GM12872 (cell line): ENCODE results near the gene BRD3OS.

Experiments
- CTCF ChIP-seq: IDR thresholded peaks from 3 replicates; pipeline ENCODE4 v1.5.1; 2011; ENCODE audit warnings: low read depth, mild to moderate bottlenecking, low read length, moderate library complexity; ENCODE audit not compliant: insufficient read depth

Gene BRD3OS

GRCh38 chr9:133979273-133979920 lies 45.9 kb upstream of the BRD3OS start:
- TF ChIP-seq CTCF: no peak

GRCh38 chr9:133979921-133980863 lies 45.1 kb upstream of the BRD3OS start:
- TF ChIP-seq CTCF: no peak

DNA sequence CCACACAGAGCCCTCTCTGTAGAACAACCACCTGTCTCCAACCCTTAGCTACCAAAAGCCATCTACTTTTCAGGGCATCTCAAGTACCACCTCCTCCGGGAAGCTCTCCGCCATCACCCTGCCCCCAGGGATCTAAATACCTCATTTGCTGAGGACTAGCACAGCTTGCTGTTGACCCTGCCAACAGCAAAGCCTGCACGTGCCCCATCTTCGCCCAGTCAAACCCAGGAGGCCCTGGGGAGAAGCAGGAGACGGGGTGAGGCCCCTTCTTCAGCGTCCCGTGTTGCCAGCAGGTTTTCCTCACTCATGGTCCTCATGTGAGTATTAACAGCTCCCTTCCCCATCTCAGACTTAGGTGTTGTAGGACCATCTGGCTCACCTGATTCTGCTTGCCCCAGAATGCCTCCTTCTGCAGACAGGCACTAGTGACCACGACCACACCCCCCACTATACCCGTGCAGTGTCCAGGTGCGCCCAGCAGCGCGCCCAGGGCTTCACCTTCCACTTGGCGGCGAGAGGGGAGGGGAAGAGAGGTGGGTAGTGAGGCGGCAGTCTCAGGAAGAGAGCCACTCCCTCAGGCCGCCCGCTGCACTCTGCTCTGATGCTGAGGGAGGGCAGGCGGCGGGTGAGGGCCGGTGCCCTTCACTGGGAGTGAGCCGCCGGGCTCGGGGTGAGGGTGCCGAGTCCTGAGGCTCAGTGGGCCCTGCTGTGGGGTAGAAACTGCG lies 44.3 kb upstream of the BRD3OS start:
- no peak for TF ChIP-seq CTCF

GRCh38 chr9:133981589-133981957 lies 43.7 kb upstream of the BRD3OS start:
- no peak for TF ChIP-seq CTCF

DNA sequence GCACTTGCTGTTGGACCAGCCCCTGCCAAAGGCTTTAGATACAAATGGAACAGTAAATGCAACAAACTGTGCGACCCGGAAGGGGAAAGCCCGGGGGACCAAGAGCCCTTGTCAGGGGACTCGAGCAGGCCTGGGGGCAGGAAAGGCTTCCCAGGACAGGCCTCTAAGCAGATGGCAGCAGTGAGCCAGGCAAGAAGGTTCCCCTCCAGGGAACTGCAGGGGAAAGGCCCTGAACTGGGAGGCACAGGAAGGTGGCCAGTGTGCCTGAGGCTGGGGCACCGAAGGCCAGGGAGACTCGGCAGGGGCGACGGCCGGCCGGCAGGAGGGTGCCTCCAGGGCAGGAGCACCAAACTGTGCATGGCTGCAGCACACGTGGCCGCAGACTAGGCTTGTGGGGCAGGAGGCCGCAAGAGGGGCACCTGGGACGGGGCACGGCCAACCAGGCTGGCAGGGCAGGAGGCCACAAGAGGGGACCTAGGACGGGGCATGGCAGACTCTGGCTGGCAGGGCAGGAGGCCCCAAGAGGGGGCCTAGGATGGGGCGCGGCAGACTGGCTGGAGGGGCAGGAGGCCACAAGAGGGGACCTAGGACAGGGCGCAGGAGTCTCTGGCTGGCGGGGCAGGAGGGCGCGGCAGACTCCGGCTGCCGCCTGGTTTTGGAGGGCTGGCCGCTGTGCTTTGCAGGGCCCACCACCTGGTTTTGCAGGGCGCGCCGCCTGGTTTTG lies 43.2 kb upstream of the BRD3OS start:
- TF ChIP-seq CTCF: no peak

GRCh38 chr9:133982971-133983720 lies 42.1 kb upstream of the BRD3OS start:
- TF ChIP-seq CTCF: no peak
